GM21786 (cell line): ENCODE results near the gene FBXW10B.
A peak's percentile ranks its signal among the peaks of the same experiment; 100 is the strongest.
"Not testable (repeated sequence)": the region's sequence is repeated elsewhere in the genome, so short reads cannot be mapped to it uniquely, and the experiment has no call there.

ENCODE experiments used
- ATAC-seq: cut with Tn5 transposase; IDR thresholded peaks from one replicate; pipeline ENCODE4 v1.9.1; 2021; ENCODE audit not compliant: unreplicated experiment

The FBXW10B gene

GRCh38 chr17:15642014-15642413, 22.5 kb upstream of the FBXW10B start:
- ATAC-seq: not testable (repeated sequence)

- not testable (repeated sequence) for ATAC-seq
These were observed 11.5 kb upstream of the FBXW10B start for GRCh38 chr17:15630930-15631453.

GRCh38 chr17:15629991-15630390, 10.5 kb upstream of the FBXW10B start:
- not testable (repeated sequence) for ATAC-seq

GRCh38 chr17:15623661-15624209, 4.2 kb upstream of the FBXW10B start:
- ATAC-seq: not testable (repeated sequence)

GRCh38 chr17:15623255-15623654, 3.8 kb upstream of the FBXW10B start:
- not testable (repeated sequence) for ATAC-seq

DNA sequence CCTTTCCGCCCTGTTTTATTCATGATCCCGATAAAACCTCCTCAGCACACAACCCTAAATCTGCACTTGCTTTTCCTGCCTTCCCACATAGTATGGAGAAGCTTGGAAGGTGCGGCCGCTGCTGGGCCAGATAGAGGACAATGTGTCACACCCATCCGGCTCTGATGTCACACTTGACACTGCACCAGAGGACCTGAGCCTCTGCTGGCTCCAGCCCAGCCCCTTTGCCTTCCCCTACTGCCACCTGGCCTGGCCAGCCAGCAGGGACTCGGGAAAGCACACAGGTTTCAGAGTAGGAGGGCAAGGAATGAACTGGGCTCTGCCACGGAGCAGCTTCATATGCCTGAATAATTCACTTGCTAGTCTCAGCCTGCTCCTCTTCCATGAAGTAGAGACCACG, 2.6 kb upstream of the FBXW10B start:
- ATAC-seq: not testable (repeated sequence)

- ATAC-seq: not testable (repeated sequence)
These were observed 2.7 kb downstream of the FBXW10B start for GRCh38 chr17:15616828-15617227.

- ATAC-seq: not testable (repeated sequence)
These were observed 3.7 kb downstream of the FBXW10B start for GRCh38 chr17:15615850-15616249.

- ATAC-seq: not testable (repeated sequence)
These were observed 6.4 kb downstream of the FBXW10B start for GRCh38 chr17:15613111-15613510.

DNA sequence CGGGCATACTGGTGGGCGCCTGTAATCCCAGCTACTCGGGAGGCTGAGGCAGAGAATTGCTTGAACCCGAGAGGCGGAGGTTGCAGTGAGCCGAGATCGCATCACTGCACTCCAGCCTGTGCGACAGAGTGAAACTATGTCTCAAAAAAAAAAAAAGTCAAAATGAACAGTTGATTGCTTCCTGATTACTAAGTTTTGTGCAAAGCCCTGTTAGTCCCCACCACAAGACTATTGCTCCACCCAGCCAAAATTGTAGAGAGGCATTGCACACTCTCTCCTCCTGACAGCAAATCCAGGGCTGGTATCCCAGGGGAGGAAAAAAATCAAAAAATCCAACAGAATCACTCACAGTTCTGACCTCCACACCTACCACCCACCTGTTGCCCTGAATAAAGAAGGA, 26.5 kb downstream of the FBXW10B start:
- not testable (repeated sequence) for ATAC-seq

DNA sequence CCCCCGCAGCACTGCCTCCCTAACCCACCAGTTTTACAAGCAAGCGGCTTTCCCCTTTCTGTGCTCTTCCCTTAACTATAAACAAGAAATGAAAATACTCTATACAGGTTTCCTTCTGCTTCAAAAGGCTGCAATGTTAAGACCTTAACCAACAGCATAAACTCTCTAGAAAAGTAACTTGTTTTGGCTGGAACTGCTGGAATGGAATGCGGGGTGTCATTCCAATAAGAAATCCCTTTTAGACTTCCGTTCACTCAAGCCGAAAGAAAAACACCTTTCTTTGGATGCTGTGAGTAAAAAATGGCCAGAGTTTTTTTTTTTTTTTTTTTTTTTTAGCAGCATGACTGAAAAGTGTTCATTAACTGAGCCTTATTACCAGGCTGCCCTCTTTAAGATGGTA, 27.5 kb downstream of the FBXW10B start:
- not testable (repeated sequence) for ATAC-seq

GRCh38 chr17:15590844-15591243, 28.7 kb downstream of the FBXW10B start:
- not testable (repeated sequence) for ATAC-seq

DNA sequence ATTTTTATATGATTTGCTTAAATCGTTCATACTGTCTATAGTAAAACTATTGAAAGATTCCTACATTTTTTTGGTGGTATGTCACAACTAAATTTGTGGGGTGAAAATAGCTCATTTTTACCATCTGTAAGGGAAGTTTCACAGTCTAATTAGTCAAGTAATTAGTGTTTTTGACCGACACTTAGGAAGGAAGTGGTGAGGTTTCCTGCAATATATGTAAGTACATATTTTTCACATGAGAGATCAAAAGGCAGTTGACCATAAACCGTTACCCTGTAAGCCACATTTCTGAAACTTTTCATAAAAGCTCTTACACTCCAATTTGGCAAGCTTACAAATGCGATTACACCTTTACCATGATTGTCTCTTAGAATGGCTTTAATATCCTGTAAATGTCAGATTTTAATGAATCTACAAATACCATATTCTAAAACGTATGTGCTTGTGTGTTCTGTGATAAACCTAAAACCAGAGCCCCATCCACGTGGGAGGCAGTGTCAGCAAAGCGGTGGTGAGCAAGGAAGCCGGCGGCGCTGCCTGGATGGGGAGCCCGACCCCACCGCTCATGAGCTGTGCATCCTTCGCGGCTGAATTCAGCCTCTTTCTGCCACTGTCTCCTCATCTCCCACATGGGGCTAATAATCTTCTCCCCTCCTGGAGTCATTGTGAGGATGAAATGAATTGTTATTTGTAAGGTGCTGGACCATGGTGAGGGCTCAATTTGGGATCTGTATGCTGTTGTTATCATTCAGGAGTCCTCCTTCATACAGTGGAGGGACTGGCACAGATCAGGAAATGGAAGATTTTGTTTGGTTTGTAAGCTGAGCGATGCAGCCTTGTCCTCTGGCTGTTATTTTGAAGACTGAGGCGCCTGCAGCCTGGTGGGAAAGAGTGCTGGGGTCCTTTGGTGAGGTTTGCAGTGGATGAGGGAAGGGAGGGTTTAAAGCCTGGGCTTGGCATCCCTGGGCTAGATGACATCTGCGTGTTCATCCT, 29.7 kb downstream of the FBXW10B start:
- ATAC-seq: peak; percentile 64

- ATAC-seq: not testable (repeated sequence)
These were observed 31.5 kb downstream of the FBXW10B start for GRCh38 chr17:15588017-15588416.

DNA sequence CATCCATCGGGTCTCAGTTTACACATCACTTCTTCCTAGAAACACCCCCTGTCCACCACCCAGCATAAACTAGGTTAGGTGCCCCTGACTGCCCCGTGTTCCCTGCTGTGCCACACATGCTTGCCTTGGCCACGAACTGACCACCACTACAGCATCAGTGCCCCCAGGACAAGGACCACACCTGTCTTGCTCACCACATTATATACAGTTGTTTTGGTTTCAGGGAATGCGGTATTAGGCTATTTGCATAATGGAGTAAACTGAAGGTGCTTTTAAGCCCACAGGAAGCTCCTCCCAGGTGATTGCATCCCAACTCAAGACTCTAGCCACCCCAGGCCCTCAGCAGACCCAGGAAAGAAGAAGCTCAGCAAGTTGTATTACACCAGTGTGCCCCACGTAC, 36.2 kb downstream of the FBXW10B start:
- ATAC-seq: not testable (repeated sequence)

DNA sequence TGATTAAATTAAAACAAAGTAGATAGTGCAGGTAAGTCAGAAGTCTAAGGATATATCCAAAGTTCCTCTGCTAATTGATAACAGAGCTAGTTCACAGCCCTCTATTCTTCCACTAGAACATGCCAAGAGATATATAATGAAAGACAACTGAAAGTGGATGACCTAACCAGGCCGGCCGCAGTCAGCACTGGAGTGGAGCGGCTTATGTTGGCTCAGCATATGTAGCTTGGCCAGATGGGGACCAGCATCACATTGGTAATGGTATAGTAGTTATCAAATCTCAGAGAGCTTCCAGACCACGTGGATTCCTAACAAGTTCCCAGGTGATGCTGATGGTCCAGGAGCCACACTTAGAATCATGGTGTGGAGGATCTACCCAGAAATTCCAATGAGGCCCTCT, 38.0 kb downstream of the FBXW10B start:
- ATAC-seq: not testable (repeated sequence)

DNA sequence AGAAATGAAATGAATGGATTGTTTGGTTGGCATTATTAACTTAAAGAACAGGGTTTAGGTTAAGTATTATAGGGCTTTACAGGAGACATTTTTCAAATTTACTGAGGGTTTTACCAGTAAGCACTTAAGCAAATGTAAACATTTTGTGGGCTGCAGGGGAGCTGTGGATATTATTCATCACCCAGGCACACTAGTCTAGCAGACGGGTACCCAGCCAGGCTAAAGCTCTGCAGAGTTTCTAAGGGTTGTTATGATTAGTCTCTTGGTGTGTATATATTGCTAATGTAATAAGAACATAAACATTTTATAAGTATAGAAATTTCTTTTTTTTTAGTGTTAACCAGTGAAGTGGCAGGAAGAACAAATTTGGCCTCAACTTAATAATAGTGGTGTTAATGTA, 42.7 kb downstream of the FBXW10B start:
- not testable (repeated sequence) for ATAC-seq

DNA sequence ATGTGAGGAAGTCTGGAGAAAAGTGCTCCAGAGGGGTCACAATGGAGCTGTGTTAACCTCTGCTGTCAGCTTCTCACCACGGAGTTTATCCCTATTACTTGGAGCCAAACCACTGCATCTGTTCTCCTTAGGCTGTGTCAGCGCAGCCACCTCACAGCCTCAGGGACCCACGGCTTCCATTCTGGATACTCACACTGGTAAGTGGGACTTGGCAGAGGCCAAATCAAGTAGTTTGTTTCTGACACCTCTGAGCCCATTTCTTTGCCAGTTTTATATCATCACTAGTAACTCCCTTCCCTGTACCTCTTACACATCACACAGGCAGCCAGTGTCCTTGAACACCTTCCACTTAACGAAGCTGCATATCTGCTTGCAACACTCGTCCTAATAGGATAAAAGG, 44.8 kb downstream of the FBXW10B start:
- not testable (repeated sequence) for ATAC-seq

GRCh38 chr17:15573870-15574269, 45.6 kb downstream of the FBXW10B start:
- not testable (repeated sequence) for ATAC-seq
